MM.1S (cell line): Measurements from ENCODE around the gene EPB41L2.

Experiments
- DNase-seq: peaks from one replicate; pipeline ENCODE4 v3.0.0-alpha.2; 2015
- H2AFZ ChIP-seq: fragments of 300-600 bp; sonication (generic); 2 replicates; pipeline ENCODE4 v1.6.0; 2016; ENCODE audit warnings: antibody characterized with exemption, low read length
- H3F3A ChIP-seq: fragments of 300-600 bp; sonication (generic); 2 replicates; pipeline ENCODE4 v1.6.1; 2016; ENCODE audit warnings: mild to moderate bottlenecking, antibody characterized with exemption, low read length, moderate library complexity, mixed read lengths; ENCODE audit not compliant: insufficient read depth
- H3K27ac ChIP-seq: fragments of 300-600 bp; sonication (generic); 2 replicates; pipeline ENCODE4 v1.5.1; 2016; ENCODE audit warnings: mild to moderate bottlenecking, low read length
- H3K27me3 ChIP-seq: fragments of 300-600 bp; sonication (generic); replicated peaks from 2 replicates; pipeline ENCODE4 v1.6.0; 2016; ENCODE audit warnings: low read length; ENCODE audit not compliant: insufficient read depth
- H3K36me3 ChIP-seq: fragments of 300-600 bp; sonication (generic); replicated peaks from 2 replicates; pipeline ENCODE4 v1.6.1; 2016; ENCODE audit warnings: mild to moderate bottlenecking, low read length, mixed read lengths; ENCODE audit not compliant: insufficient read depth
- H3K4me1 ChIP-seq: fragments of 300-600 bp; sonication (generic); 2 replicates; pipeline ENCODE4 v1.6.1; 2016; ENCODE audit warnings: low read length, mixed read lengths
- H3K4me2 ChIP-seq: fragments of 300-600 bp; sonication (generic); 2 replicates; pipeline ENCODE4 v1.6.0; 2016; ENCODE audit warnings: low read depth, low read length
- H3K4me3 ChIP-seq: fragments of 300-600 bp; sonication (generic); 2 replicates; pipeline ENCODE4 v1.5.1; 2016; ENCODE audit warnings: low read length, mixed read lengths
- H3K79me2 ChIP-seq: fragments of 300-600 bp; sonication (generic); 2 replicates; pipeline ENCODE4 v1.6.1; 2016; ENCODE audit warnings: mixed run types, low read length, mixed read lengths
- H3K9ac ChIP-seq: fragments of 300-600 bp; sonication (generic); 2 replicates; pipeline ENCODE4 v1.6.1; 2016; ENCODE audit warnings: low read length, mixed read lengths
- H3K9me2 ChIP-seq: fragments of 300-600 bp; sonication (generic); replicated peaks from 2 replicates; pipeline ENCODE4 v1.6.1; 2016; ENCODE audit warnings: mild to moderate bottlenecking, low read length, mixed read lengths; ENCODE audit not compliant: insufficient read depth
- H3K9me3 ChIP-seq: fragments of 300-600 bp; sonication (generic); replicated peaks from 2 replicates; pipeline ENCODE4 v1.6.1; 2016; ENCODE audit warnings: mild to moderate bottlenecking, low read length, mixed read lengths; ENCODE audit not compliant: insufficient read depth
- H4K20me1 ChIP-seq: fragments of 300-600 bp; sonication (generic); 2 replicates; pipeline ENCODE4 v1.6.1; 2016; ENCODE audit warnings: mild to moderate bottlenecking, low read length, moderate library complexity, mixed read lengths; ENCODE audit not compliant: insufficient read depth
- CTCF ChIP-seq: fragments of 300-600 bp; sonication (generic); IDR thresholded peaks from 2 replicates; pipeline ENCODE4 v1.5.1; 2016; ENCODE audit warnings: antibody characterized with exemption, low read length, mixed read lengths
- EZH2 ChIP-seq: fragments of 300-600 bp; sonication (generic); optimal IDR thresholded peaks from 2 replicates; pipeline ENCODE3; 2017; ENCODE audit warnings: low read depth, mild to moderate bottlenecking, antibody characterized with exemption, low read length, mixed read lengths
- EZH2phosphoT487 ChIP-seq: fragments of 300-600 bp; sonication (generic); IDR thresholded peaks from 2 replicates; pipeline ENCODE4 v1.6.1; 2018; ENCODE audit warnings: antibody characterized with exemption, low read length

The EPB41L2 gene

GRCh38 chr6:131048459-131048858 is 14.6 kb downstream of the EPB41L2 start:
- Histone ChIP-seq H3K4me1 (no peaks in the 10 kb centered on the region), H4K20me1 (no peaks in the 10 kb centered on the region), H3K79me2 (peaks cover 4% of the 10 kb centered on the region; the same call in 1 of the 2 replicates), H3K27me3 (no peaks in the 10 kb centered on the region), H3K27ac (no peak overlapping the region), H3K9me2 (no peaks in the 10 kb centered on the region), H3F3A (no peaks in the 10 kb centered on the region), H3K36me3 (no peaks in the 10 kb centered on the region), H3K9ac (no peak overlapping the region), H3K4me3 (no peak overlapping the region), H3K9me3 (no peaks in the 10 kb centered on the region), H2AFZ (no peak overlapping the region), H3K4me2 (no peak overlapping the region)
- TF ChIP-seq EZH2 (no peak), CTCF (no peak), EZH2phosphoT487 (no peak)
- no peak for DNase-seq

GRCh38 chr6:131045139-131045538 is 17.9 kb downstream of the EPB41L2 start:
- Histone ChIP-seq H2AFZ (no peak overlapping the region), H3K27ac (no peak overlapping the region), H3K4me1 (no peaks in the 10 kb centered on the region), H3K9ac (no peak overlapping the region), H4K20me1 (no peaks in the 10 kb centered on the region), H3K27me3 (no peaks in the 10 kb centered on the region), H3K9me2 (no peaks in the 10 kb centered on the region), H3K4me2 (no peak overlapping the region), H3F3A (no peaks in the 10 kb centered on the region), H3K9me3 (no peaks in the 10 kb centered on the region), H3K36me3 (no peaks in the 10 kb centered on the region), H3K4me3 (no peak overlapping the region), H3K79me2 (peaks cover 4% of the 10 kb centered on the region; the same call in 1 of the 2 replicates)
- no peak for TF ChIP-seq EZH2
- no peak for DNase-seq

- H3K4me1 ChIP-seq: no peaks in the 10 kb centered on the region
- TF ChIP-seq EZH2phosphoT487 (no peak), EZH2 (no peak), CTCF (no peak)
- H3K27ac ChIP-seq: no peak overlapping the region
- no peaks in the 10 kb centered on the region for H3K9me3 ChIP-seq
- no peaks in the 10 kb centered on the region for H4K20me1 ChIP-seq
- H3K27me3 ChIP-seq: no peaks in the 10 kb centered on the region
- H2AFZ ChIP-seq: no peak overlapping the region
- no peaks in the 10 kb centered on the region for H3K9me2 ChIP-seq
- no peak for DNase-seq
- H3K9ac ChIP-seq: no peak overlapping the region
- H3K79me2 ChIP-seq: peaks cover 8% of the 10 kb centered on the region; the same call in 1 of the 2 replicates
- H3K36me3 ChIP-seq: no peaks in the 10 kb centered on the region
- no peak overlapping the region for H3K4me2 ChIP-seq
- H3F3A ChIP-seq: no peaks in the 10 kb centered on the region
- no peak overlapping the region for H3K4me3 ChIP-seq
Observed at GRCh38 chr6:131043902-131044447, 19.1 kb downstream of the EPB41L2 start.

- Histone ChIP-seq H3K9ac (no peak overlapping the region), H3K36me3 (no peaks in the 10 kb centered on the region), H3K4me3 (no peak overlapping the region), H3K9me2 (no peaks in the 10 kb centered on the region), H3K4me2 (no peak overlapping the region), H3F3A (no peaks in the 10 kb centered on the region), H2AFZ (no peak overlapping the region), H3K79me2 (peaks cover 9% of the 10 kb centered on the region; the same call in 1 of the 2 replicates), H4K20me1 (no peaks in the 10 kb centered on the region), H3K27ac (no peak overlapping the region), H3K4me1 (no peaks in the 10 kb centered on the region), H3K9me3 (no peaks in the 10 kb centered on the region), H3K27me3 (no peaks in the 10 kb centered on the region)
- DNase-seq: no peak
- TF ChIP-seq EZH2: no peak
- TF ChIP-seq CTCF: no peak
- TF ChIP-seq EZH2phosphoT487: no peak
Observed at GRCh38 chr6:131042664-131043063, 20.4 kb downstream of the EPB41L2 start.
